HG03095 (cell line): ENCODE data around the gene C19orf53.

ENCODE experiments used
- ATAC-seq: cut with Tn5 transposase; IDR thresholded peaks from one replicate; pipeline ENCODE4 v1.9.1; 2021; ENCODE audit warnings: moderate library complexity; ENCODE audit not compliant: unreplicated experiment

C19orf53 gene

DNA sequence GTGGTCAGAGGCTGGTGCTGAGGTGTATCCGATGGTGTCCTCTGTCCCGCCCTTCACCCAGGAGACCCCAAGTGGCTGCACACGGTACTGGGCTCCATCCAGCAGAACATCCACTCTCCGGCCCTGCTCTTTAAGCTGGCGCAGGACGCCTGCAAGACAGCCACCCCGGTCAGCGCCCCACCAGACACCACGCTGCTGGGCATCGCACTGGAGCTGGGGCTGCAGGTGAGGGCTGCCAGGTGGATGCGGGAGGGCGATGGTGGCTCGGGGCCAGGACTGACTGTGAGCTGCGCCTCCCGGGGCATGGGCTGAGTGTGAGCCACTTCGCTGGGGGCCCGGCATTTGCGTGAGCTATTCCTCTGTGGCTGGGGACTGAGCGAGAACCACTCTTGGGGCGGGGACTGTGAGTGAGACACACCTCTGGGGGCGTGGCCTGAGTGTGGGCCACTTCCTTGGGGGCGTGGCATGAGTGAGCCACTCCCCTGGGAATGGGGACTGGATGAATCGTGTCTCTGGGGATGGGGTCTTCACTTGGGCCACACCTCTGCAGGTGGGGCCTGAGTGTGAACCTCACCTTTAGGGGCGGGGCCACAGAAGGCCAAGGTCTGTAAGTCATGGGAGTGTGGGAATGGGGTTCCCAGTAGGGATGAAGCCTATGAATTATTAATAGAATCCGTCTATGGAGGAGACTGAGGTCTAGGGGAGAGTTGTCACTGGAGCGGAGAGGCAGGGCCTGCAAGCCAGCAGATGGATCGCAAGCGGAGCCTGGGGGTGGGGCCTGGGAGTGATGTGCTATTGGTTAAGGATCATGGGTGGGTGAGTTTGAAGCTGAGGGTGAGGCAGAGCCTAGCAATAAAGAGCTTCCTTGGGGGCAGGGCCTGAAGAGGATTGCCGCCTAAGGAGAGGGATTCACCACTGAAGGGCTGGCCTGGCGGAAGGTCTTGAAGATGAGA is 51.5 kb downstream of the C19orf53 start:
- no peak for ATAC-seq

DNA sequence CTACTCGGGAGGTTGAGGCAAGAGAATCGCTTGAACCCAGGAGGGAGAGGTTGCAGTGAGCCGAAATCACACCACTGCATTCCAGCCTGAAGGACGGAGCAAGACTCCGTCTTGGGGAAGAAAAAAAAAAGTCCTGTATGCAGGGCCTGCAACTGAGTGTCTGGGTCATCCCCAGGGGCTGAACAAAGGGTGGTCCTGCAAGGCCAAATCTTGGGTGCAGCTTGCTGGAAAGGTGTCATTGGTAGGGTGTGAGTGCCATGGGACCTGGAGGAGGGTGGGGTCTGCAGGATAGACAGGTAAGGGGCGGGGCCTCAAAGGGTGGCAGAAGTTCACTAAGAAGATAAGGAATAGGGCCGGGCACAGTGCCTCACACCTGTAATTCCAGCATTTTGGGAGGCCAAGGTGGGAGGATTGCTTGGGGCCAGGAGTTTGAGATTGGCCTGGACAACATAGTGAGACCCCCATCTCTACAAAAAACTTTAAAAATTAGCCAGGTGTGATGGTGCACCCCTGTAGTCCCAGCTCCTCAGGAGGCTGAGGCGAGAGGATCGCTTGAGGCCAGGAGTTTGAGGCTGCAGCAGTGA is 52.5 kb downstream of the C19orf53 start:
- no peak for ATAC-seq

DNA sequence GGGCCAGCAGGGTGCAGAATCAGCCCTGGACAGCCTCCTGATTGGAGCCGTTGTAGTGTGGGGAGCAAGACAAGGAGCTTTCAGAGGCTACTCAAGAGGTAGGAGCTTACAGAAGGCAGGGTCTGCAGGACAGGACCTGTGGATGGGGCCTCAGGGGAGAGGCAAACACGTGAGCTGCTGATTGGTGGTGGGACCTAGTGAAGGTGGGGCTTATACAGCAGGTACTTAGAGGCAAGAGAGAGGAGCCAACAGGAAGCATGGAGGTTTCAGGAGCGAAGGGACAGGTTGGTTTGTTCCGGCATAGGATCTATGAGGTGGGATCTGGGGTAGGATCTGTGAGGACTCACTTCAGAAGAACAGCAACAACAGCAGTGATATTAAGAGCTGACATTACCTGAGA is 53.4 kb downstream of the C19orf53 start:
- ATAC-seq = no peak
